ENCODE measurements around the gene CLUH. TPM values are rescaled to one million over a fixed set of nuclear protein-coding genes. Genes with fewer than 3 reads are reported as not detected.

The CLUH gene
- total and polyA plus RNA-seq, 2 donors (not counting 3 experiments of a cell fraction or from before 2014, with no cell fraction given) = 33.8 to 80.7 TPM

GRCh38 chr17:2718150-2718938, 6.8 kb upstream of the CLUH start:
- Histone ChIP-seq H3K9ac (replicated peaks; ENCODE audit: extremely low read depth, insufficient read depth, low read length) (no peak overlapping the region), H3K9me3 (replicated peaks; ENCODE audit: control insufficient read depth, insufficient read depth, low read length) (no peaks in the 10 kb centered on the region), H3K9me1 (replicated peaks; ENCODE audit: control insufficient read depth, extremely low read depth, insufficient read depth, low read length) (no peaks in the 10 kb centered on the region), H3K36me3 (ENCODE audit: control insufficient read depth in 2 of 2, extremely low read depth in 1 of 2, insufficient read depth in 2 of 2, low read length in 2 of 2) (no peaks in the 10 kb centered on the region), H3K79me2 (ENCODE audit: control insufficient read depth, insufficient read depth, low read length) (no peaks in the 10 kb centered on the region), H4K20me1 (replicated peaks; ENCODE audit: control insufficient read depth, extremely low read depth, insufficient read depth, low read length) (no peaks in the 10 kb centered on the region), H3K4me1 (ENCODE audit: control insufficient read depth, extremely low read depth, insufficient read depth, low read length) (no peaks in the 10 kb centered on the region), H3K4me2 (ENCODE audit: insufficient read depth, low read length) (no peak overlapping the region), H3K4me3 (replicated peaks in 1 of 3; ENCODE audit: insufficient read depth in 1 of 3, low read depth in 1 of 3, low read length in 3 of 3) (no peak overlapping the region), H3K27ac (ENCODE audit: insufficient read depth, low read depth, low read length) (no peak overlapping the region), H3K27me3 (ENCODE audit: control insufficient read depth in 2 of 2, insufficient read depth in 2 of 2, low read length in 2 of 2) (peaks cover 5% of the 10 kb centered on the region in 2 experiments), H2AFZ (ENCODE audit: low read depth, low read length) (no peak overlapping the region)
- intact Hi-C loops (cut with micrococcal nuclease) = no loop called here
- FAIRE-seq (no peak), DNase-seq (ENCODE audit: low read depth, low spot score) (no peak)
- BruUV-seq (replicated peaks) = no TSS peak
- TF ChIP-seq, protein P1, sequence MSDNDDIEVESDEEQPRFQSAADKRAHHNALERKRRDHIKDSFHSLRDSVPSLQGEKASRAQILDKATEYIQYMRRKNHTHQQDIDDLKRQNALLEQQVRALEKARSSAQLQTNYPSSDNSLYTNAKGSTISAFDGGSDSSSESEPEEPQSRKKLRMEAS (IDR thresholded peaks at IDR 0.05; ENCODE audit: insufficient read depth, insufficient read length) = no peak
- peak; percentile 3 for TF ChIP-seq FOS (IDR thresholded peaks at IDR 0.05; ENCODE audit: borderline replicate concordance, insufficient read depth, low read length)
- dilution Hi-C loops (cut with MboI; ENCODE audit: extremely low pct_ligation_motif_present, low sequenced_read_pairs) = no loop called here
- ChIA-PET POLR2A (no interaction called here), CTCF (no interaction called here)

DNA sequence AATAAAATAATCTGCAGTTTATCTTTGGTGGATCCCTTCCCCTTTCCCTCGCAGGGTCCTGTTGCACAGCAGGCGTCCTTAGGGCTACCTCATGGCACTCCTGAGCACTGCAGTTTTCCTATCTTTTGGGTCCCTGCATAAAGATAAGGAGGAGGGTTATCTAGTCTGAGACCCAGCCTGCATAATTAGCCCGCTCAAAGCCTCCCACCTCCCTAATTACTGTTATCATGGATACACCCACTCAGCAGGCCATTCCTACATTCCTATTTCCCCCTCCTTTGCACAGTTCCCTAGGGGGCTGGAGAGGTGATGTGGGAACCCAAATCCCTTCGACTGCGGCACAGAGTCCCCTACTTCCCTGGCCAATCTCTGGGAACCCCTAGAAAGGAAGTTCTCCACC, 5.1 kb upstream of the CLUH start:
- no peak for FAIRE-seq
- Histone ChIP-seq H3K9ac (replicated peaks; ENCODE audit: extremely low read depth, insufficient read depth, low read length) (no peak overlapping the region), H3K79me2 (ENCODE audit: control insufficient read depth, insufficient read depth, low read length) (no peaks in the 10 kb centered on the region), H3K9me1 (replicated peaks; ENCODE audit: control insufficient read depth, extremely low read depth, insufficient read depth, low read length) (no peaks in the 10 kb centered on the region), H3K4me2 (ENCODE audit: insufficient read depth, low read length) (no peak overlapping the region), H3K4me3 (replicated peaks in 1 of 3; ENCODE audit: insufficient read depth in 1 of 3, low read depth in 1 of 3, low read length in 3 of 3) (no peak overlapping the region), H3K36me3 (ENCODE audit: control insufficient read depth in 2 of 2, extremely low read depth in 1 of 2, insufficient read depth in 2 of 2, low read length in 2 of 2) (no peaks in the 10 kb centered on the region), H3K9me3 (replicated peaks; ENCODE audit: control insufficient read depth, insufficient read depth, low read length) (no peaks in the 10 kb centered on the region), H3K27ac (ENCODE audit: insufficient read depth, low read depth, low read length) (no peak overlapping the region), H3K4me1 (ENCODE audit: control insufficient read depth, extremely low read depth, insufficient read depth, low read length) (peaks cover 9% of the 10 kb centered on the region), H2AFZ (ENCODE audit: low read depth, low read length) (no peak overlapping the region), H4K20me1 (replicated peaks; ENCODE audit: control insufficient read depth, extremely low read depth, insufficient read depth, low read length) (no peaks in the 10 kb centered on the region), H3K27me3 (ENCODE audit: control insufficient read depth in 2 of 2, insufficient read depth in 2 of 2, low read length in 2 of 2) (no peaks in the 10 kb centered on the region)
- dilution Hi-C loops (cut with MboI; ENCODE audit: extremely low pct_ligation_motif_present, low sequenced_read_pairs) = no loop called here
- ChIA-PET CTCF (no interaction called here), POLR2A (no interaction called here)
- BruUV-seq (replicated peaks) = no TSS peak
- no peak for DNase-seq (ENCODE audit: low read depth, low spot score)
- intact Hi-C loops (cut with micrococcal nuclease) = no loop called here
- no peak for TF ChIP-seq EZH2 (IDR thresholded peaks at IDR 0.05; ENCODE audit: borderline replicate concordance, low read depth, low read length, severe bottlenecking)
- TF ChIP-seq, protein P1 (IDR thresholded peaks at IDR 0.05; ENCODE audit: insufficient read depth, insufficient read length) = no peak
- TF ChIP-seq POLR2AphosphoS5 (IDR thresholded peaks at IDR 0.05; ENCODE audit: insufficient read depth, low read depth, low read length) = no peak
- TF ChIP-seq POLR2A (IDR thresholded peaks at IDR 0.05; ENCODE audit: low read depth, low read length) = no peak
